ENCODE results near the gene NAA20. TPM values are rescaled to one million over a fixed set of nuclear protein-coding genes. Genes with fewer than 3 reads are reported as not detected.

Gene NAA20
- total RNA-seq, 1 experiment from 2014 or later = 65.6 TPM

- intact Hi-C loops (cut with micrococcal nuclease; ENCODE audit: unreplicated experiment) = no loop called here
- CTCF ChIA-PET = no interaction called here
- POLR2A ChIA-PET = no interaction called here
Measured at GRCh38 chr20:20010639-20011500, 6.3 kb upstream of the NAA20 start.

GRCh38 chr20:20012541-20012940 lies 4.6 kb upstream of the NAA20 start:
- intact Hi-C loops (cut with micrococcal nuclease; ENCODE audit: unreplicated experiment) = no loop called here
- no peaks in the 10 kb centered on the region for H3K9me3 ChIP-seq (ENCODE audit: control insufficient read depth, insufficient read depth, low read depth, low read length)
- no peaks in the 10 kb centered on the region for H3K36me3 ChIP-seq (ENCODE audit: control insufficient read depth, insufficient read depth, low read length)
- DNase-seq (ENCODE audit: low read depth, low spot score) = no peak
- TF ChIP-seq TCF7L2 (IDR thresholded peaks at IDR 0.05; ENCODE audit: low read depth, low read length) = no peak
- no peak for TF ChIP-seq REST (IDR thresholded peaks at IDR 0.05; ENCODE audit: insufficient read depth in 1 of 2, low read depth in 2 of 2, low read length in 1 of 2)
- TF ChIP-seq POLR2AphosphoS5 (IDR thresholded peaks at IDR 0.05; ENCODE audit: low read depth, low read length) = no peak
- no peak for TF ChIP-seq CTCF (IDR thresholded peaks at IDR 0.05)
- no peak for TF ChIP-seq SIN3A (IDR thresholded peaks at IDR 0.05; ENCODE audit: borderline replicate concordance, insufficient read depth, low read depth, low read length)
- H3K4me1 ChIP-seq (ENCODE audit: control insufficient read depth, insufficient read depth, low read length) = peaks cover 17% of the 10 kb centered on the region
- no peak overlapping the region for H3K4me3 ChIP-seq (ENCODE audit: low read depth in 2 of 2, low read length in 2 of 2)
- in situ Hi-C loops (cut with HindIII; ENCODE audit: low pct_unique_long_range_greater_than_20kb, low sequenced_read_pairs) = no loop called here
- H3K27ac ChIP-seq (ENCODE audit: low read length) = no peak overlapping the region
- CTCF ChIA-PET = interaction anchor here (0.6 to 0.7 kb wide), 2 partner anchors 53 to 227 kb away, joined by 4 read pairs; no protein-coding TSS in a partner anchor
- no peak for ATAC-seq
- POLR2A ChIA-PET = interaction anchor here (0.6 kb wide), 1 partner anchor 21 kb away, joined by 10 read pairs; no protein-coding TSS in a partner anchor
- no peaks in the 10 kb centered on the region for H3K27me3 ChIP-seq (ENCODE audit: control insufficient read depth, insufficient read depth, low read length)
- BruUV-seq (replicated peaks) = no TSS peak

More at GRCh38 chr20:20010639-20011500, 6.3 kb upstream of the NAA20 start:
- H3K27ac ChIP-seq (ENCODE audit: low read length) = no peak overlapping the region
- H3K9me3 ChIP-seq (ENCODE audit: control insufficient read depth, insufficient read depth, low read depth, low read length) = no peaks in the 10 kb centered on the region
- no peaks in the 10 kb centered on the region for H3K27me3 ChIP-seq (ENCODE audit: control insufficient read depth, insufficient read depth, low read length)
- in situ Hi-C loops (cut with HindIII; ENCODE audit: low pct_unique_long_range_greater_than_20kb, low sequenced_read_pairs) = no loop called here
- no peak for TF ChIP-seq TCF7L2 (IDR thresholded peaks at IDR 0.05; ENCODE audit: low read depth, low read length)
- TF ChIP-seq POLR2AphosphoS5 (IDR thresholded peaks at IDR 0.05; ENCODE audit: low read depth, low read length) = no peak
- TF ChIP-seq REST (IDR thresholded peaks at IDR 0.05; ENCODE audit: insufficient read depth in 1 of 2, low read depth in 2 of 2, low read length in 1 of 2) = no peak
- no peak for TF ChIP-seq CTCF (IDR thresholded peaks at IDR 0.05)
- no peak for TF ChIP-seq SIN3A (IDR thresholded peaks at IDR 0.05; ENCODE audit: borderline replicate concordance, insufficient read depth, low read depth, low read length)
- H3K36me3 ChIP-seq (ENCODE audit: control insufficient read depth, insufficient read depth, low read length) = no peaks in the 10 kb centered on the region
- H3K4me3 ChIP-seq (ENCODE audit: low read depth in 2 of 2, low read length in 2 of 2) = no peak overlapping the region
- no TSS peak for BruUV-seq (replicated peaks)
- H3K4me1 ChIP-seq (ENCODE audit: control insufficient read depth, insufficient read depth, low read length) = peaks cover 14% of the 10 kb centered on the region
- DNase-seq (ENCODE audit: low read depth, low spot score) (no peak), ATAC-seq (no peak)
